Astrocyte (in vitro differentiated cells and primary cell): Measurements from ENCODE around the gene CNKSR2. TPM values are rescaled to one million over a fixed set of nuclear protein-coding genes. Genes with fewer than 3 reads are reported as not detected.

Experiments used
- DNase-seq: peaks from one replicate; pipeline ENCODE4 v3.0.0-alpha.2; 2010; ENCODE audit warnings: low read depth
- FAIRE-seq: peaks from 2 replicates; lab custom pipeline; 2011; peaks lifted over from hg19 to GRCh38; lab: Jason Lieb, UNC
- H2AFZ ChIP-seq: 2 replicates; pipeline ENCODE4 v1.6.0; 2012; ENCODE audit warnings: low read depth, low read length, inconsistent platforms
- H3K27ac ChIP-seq: 2 replicates; pipeline ENCODE4 v1.5.1; 2011; ENCODE audit warnings: low read depth, low read length, inconsistent platforms
- H3K27me3 ChIP-seq: 2 replicates; pipeline ENCODE4 v1.6.0; 2011; ENCODE audit warnings: low read length, inconsistent platforms; ENCODE audit not compliant: insufficient read depth
- H3K36me3 ChIP-seq: 2 replicates; pipeline ENCODE4 v1.5.1; 2011; ENCODE audit warnings: low read length, inconsistent platforms; ENCODE audit not compliant: insufficient read depth
- H3K4me1 ChIP-seq: 2 replicates; pipeline ENCODE4 v1.5.1; 2011; ENCODE audit warnings: low read length, inconsistent platforms; ENCODE audit not compliant: insufficient read depth
- H3K4me2 ChIP-seq: 2 replicates; pipeline ENCODE4 v1.6.0; 2012; ENCODE audit warnings: low read length, inconsistent platforms
- H3K4me3 ChIP-seq: 2 replicates; pipeline ENCODE4 v1.5.1; 2011; ENCODE audit warnings: low read depth, mild to moderate bottlenecking, low read length, inconsistent platforms; ENCODE audit not compliant: insufficient read depth
- H3K79me2 ChIP-seq: 2 replicates; pipeline ENCODE4 v1.6.0; 2012; ENCODE audit warnings: mild to moderate bottlenecking, low read length, inconsistent platforms; ENCODE audit not compliant: insufficient read depth
- H3K9ac ChIP-seq: 2 replicates; pipeline ENCODE4 v1.6.0; 2012; ENCODE audit warnings: mild to moderate bottlenecking, low read length, inconsistent platforms
- H3K9me3 ChIP-seq: 2 replicates; pipeline ENCODE4 v1.5.1; 2012; ENCODE audit warnings: low read depth, mild to moderate bottlenecking, low read length, inconsistent platforms; ENCODE audit not compliant: insufficient read depth
- H4K20me1 ChIP-seq: 2 replicates; pipeline ENCODE4 v1.6.0; 2012; ENCODE audit warnings: low read length, inconsistent platforms; ENCODE audit not compliant: insufficient read depth
- H3K27ac Mint-ChIP-seq: one replicate; pipeline ENCODE4 v1.8.0; 2021; ENCODE audit warnings: mild to moderate bottlenecking, mixed read lengths; ENCODE audit not compliant: unreplicated experiment
- H3K27me3 Mint-ChIP-seq: one replicate; pipeline ENCODE4 v1.8.0; 2021; ENCODE audit warnings: low read depth, mixed read lengths; ENCODE audit not compliant: unreplicated experiment
- H3K36me3 Mint-ChIP-seq: one replicate; pipeline ENCODE4 v1.8.0; 2021; ENCODE audit warnings: low read depth, mixed read lengths; ENCODE audit not compliant: unreplicated experiment
- H3K4me1 Mint-ChIP-seq: one replicate; pipeline ENCODE4 v1.8.0; 2021; ENCODE audit warnings: low read depth, mixed read lengths; ENCODE audit not compliant: unreplicated experiment
- H3K4me3 Mint-ChIP-seq: one replicate; pipeline ENCODE4 v1.8.0; 2021; ENCODE audit warnings: mild to moderate bottlenecking, moderate library complexity, mixed read lengths; ENCODE audit not compliant: unreplicated experiment
- H3K9me3 Mint-ChIP-seq: one replicate; pipeline ENCODE4 v1.8.0; 2021; ENCODE audit warnings: mild to moderate bottlenecking, mixed read lengths; ENCODE audit not compliant: unreplicated experiment
- EZH2 ChIP-seq: IDR thresholded peaks from 2 replicates; pipeline ENCODE4 v1.6.1; 2012; ENCODE audit warnings: mild to moderate bottlenecking, low read length, inconsistent platforms; ENCODE audit not compliant: insufficient read depth
- total RNA-seq: library from RNA; stranded (reverse); gene quantifications from 2 replicates; pipeline ENCODE4 v1.2.1, GENCODE V29; 2021
- TF ChIP-seq, protein P1 (sequence below): IDR thresholded peaks from 2 replicates; pipeline ENCODE4 v1.5.1; 2011; ENCODE audit warnings: low read depth, mild to moderate bottlenecking, inconsistent platforms, low read length, moderate library complexity; ENCODE audit not compliant: insufficient read depth

Gene CNKSR2
- total RNA-seq, 1 donor from 2014 or later: 4.1 TPM

DNA sequence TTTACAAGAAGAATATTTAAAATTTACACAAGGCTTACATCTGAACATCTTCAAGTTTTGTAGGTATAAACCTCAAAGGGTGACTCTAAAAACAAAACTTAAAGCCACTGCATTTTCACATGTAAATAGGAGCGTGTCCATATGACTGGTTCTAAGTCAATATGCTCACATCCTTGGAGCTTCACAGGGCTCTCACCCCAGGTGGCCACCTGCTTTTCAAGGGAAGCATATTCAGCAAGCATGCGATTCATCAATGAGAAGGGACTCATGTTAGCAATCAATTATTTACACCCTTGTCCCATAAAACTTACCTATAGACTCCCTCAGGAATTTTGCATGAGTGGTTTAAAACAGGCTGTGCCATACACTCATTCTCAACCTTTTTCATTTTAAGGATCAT, 301.7 kb downstream of the CNKSR2 start:
- Mint-ChIP-seq H3K36me3 (no peaks in the 10 kb centered on the region), H3K9me3 (no peaks in the 10 kb centered on the region)
- TF ChIP-seq, protein P1, sequence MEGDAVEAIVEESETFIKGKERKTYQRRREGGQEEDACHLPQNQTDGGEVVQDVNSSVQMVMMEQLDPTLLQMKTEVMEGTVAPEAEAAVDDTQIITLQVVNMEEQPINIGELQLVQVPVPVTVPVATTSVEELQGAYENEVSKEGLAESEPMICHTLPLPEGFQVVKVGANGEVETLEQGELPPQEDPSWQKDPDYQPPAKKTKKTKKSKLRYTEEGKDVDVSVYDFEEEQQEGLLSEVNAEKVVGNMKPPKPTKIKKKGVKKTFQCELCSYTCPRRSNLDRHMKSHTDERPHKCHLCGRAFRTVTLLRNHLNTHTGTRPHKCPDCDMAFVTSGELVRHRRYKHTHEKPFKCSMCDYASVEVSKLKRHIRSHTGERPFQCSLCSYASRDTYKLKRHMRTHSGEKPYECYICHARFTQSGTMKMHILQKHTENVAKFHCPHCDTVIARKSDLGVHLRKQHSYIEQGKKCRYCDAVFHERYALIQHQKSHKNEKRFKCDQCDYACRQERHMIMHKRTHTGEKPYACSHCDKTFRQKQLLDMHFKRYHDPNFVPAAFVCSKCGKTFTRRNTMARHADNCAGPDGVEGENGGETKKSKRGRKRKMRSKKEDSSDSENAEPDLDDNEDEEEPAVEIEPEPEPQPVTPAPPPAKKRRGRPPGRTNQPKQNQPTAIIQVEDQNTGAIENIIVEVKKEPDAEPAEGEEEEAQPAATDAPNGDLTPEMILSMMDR: no peak
- TF ChIP-seq EZH2: no peak

DNA sequence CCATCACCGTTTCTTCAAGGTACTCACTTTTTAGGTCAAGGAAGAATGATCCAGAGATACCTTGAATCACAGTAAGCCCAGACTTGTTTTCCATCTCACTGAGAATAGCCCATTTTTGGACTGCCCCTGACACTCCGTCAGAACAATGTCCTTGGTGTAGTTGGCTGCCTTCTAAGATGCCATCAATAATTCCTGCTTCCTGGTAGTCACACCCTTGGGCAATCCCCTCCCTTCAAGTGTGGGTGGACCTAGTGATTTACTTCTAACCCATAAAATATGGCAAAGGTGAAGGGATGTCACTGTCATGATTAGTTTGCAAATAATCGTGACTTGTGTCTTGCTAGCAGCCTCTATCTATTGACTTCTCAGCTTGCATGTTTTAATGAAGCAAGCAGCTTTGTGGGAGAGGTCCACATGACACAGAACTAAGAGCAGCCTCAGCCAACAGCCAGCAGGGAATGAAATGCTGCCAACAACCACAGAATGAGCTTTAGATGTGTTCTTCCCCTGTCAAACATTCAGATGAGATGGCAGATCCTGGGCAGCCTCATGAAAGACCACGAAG, 303.9 kb downstream of the CNKSR2 start:
- DNase-seq (peak; percentile 14), FAIRE-seq (peak; percentile 29)
- no peaks in the 10 kb centered on the region for H3K9me3 Mint-ChIP-seq
- no peaks in the 10 kb centered on the region for H4K20me1 ChIP-seq
- H3K27me3 ChIP-seq: no peaks in the 10 kb centered on the region
- H3K4me1 Mint-ChIP-seq: no peaks in the 10 kb centered on the region
- no peaks in the 10 kb centered on the region for H3K36me3 Mint-ChIP-seq
- no peaks in the 10 kb centered on the region for H3K36me3 ChIP-seq
- TF ChIP-seq, protein P1: no peak
- no peak for TF ChIP-seq EZH2
- H3K27ac Mint-ChIP-seq: no peak overlapping the region
- H3K4me2 ChIP-seq: no peak overlapping the region
- H3K4me3 Mint-ChIP-seq: no peak overlapping the region
- H3K9ac ChIP-seq: no peak overlapping the region
- no peak overlapping the region for H2AFZ ChIP-seq
- H3K27me3 Mint-ChIP-seq: no peaks in the 10 kb centered on the region
- no peaks in the 10 kb centered on the region for H3K4me1 ChIP-seq
- H3K9me3 ChIP-seq: no peaks in the 10 kb centered on the region
- no peaks in the 10 kb centered on the region for H3K79me2 ChIP-seq
- no peak overlapping the region for H3K27ac ChIP-seq
- H3K4me3 ChIP-seq: no peak overlapping the region

More for the DNA sequence above, 301.7 kb downstream of the CNKSR2 start:
- no peaks in the 10 kb centered on the region for H3K36me3 ChIP-seq
- DNase-seq: no peak
- FAIRE-seq: no peak
- H3K4me3 Mint-ChIP-seq: no peak overlapping the region
- H3K4me3 ChIP-seq: no peak overlapping the region
- no peak overlapping the region for H3K27ac ChIP-seq
- H3K9me3 ChIP-seq: no peaks in the 10 kb centered on the region
- no peaks in the 10 kb centered on the region for H3K4me1 Mint-ChIP-seq
- H3K27me3 ChIP-seq: no peaks in the 10 kb centered on the region
- H3K9ac ChIP-seq: no peak overlapping the region
- no peak overlapping the region for H2AFZ ChIP-seq
- H4K20me1 ChIP-seq: no peaks in the 10 kb centered on the region
- no peaks in the 10 kb centered on the region for H3K27me3 Mint-ChIP-seq
- H3K4me2 ChIP-seq: no peak overlapping the region
- H3K4me1 ChIP-seq: no peaks in the 10 kb centered on the region
- H3K27ac Mint-ChIP-seq: no peak overlapping the region
- no peaks in the 10 kb centered on the region for H3K79me2 ChIP-seq

DNA sequence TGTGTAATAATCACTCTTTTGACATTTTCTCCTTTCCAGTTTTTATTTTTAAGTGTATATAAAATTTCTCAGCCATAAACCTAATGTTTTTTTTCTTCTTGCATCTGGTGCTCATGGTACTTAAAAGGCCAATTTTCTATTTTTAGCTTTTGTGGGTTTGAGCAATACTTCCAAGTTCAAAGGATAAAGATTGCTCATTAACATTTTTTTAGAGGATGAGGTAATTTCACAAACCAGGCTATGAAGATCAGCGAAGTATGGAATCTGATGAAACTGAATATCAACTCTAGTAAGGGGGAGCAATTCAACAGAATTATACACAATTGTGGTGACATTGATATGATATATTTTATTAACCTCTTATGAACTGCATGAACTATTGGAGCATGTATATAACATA, 309.7 kb downstream of the CNKSR2 start:
- H3K27me3 Mint-ChIP-seq: peaks cover 4% of the 10 kb centered on the region
- no peaks in the 10 kb centered on the region for H3K9me3 Mint-ChIP-seq
- DNase-seq: peak; percentile 61
- no peaks in the 10 kb centered on the region for H3K36me3 ChIP-seq
- H3K27me3 ChIP-seq: no peaks in the 10 kb centered on the region
- no peaks in the 10 kb centered on the region for H3K36me3 Mint-ChIP-seq
- no peaks in the 10 kb centered on the region for H3K4me1 ChIP-seq
- no peaks in the 10 kb centered on the region for H3K9me3 ChIP-seq
- no peak overlapping the region for H2AFZ ChIP-seq
- FAIRE-seq: peak; percentile 89
- H3K9ac ChIP-seq: no peak overlapping the region
- peak overlapping the region; percentile 24 for H3K4me2 ChIP-seq
- H3K27ac Mint-ChIP-seq: no peak overlapping the region
- no peak for TF ChIP-seq EZH2
- TF ChIP-seq, protein P1: no peak
- no peaks in the 10 kb centered on the region for H4K20me1 ChIP-seq
- H3K4me1 Mint-ChIP-seq: peaks cover 5% of the 10 kb centered on the region
- no peak overlapping the region for H3K27ac ChIP-seq
- H3K79me2 ChIP-seq: no peaks in the 10 kb centered on the region
- no peak overlapping the region for H3K4me3 Mint-ChIP-seq
- H3K4me3 ChIP-seq: no peak overlapping the region
